ENCODE measurements around the gene PRDX3.
A peak's percentile ranks its signal among the peaks of the same experiment; 100 is the strongest.

Gene PRDX3

GRCh38 chr10:119178372-119179119 lies at the start of gene PRDX3:
Gene PRDX3 (minus strand): TSS chr10:119178812. CDS start chr10:119178790, 22 bp downstream.
- H3K4me3 ChIP-seq (ENCODE audit: low read depth, low read length) = peak within 1 kb of the TSS; percentile 89

DNA sequence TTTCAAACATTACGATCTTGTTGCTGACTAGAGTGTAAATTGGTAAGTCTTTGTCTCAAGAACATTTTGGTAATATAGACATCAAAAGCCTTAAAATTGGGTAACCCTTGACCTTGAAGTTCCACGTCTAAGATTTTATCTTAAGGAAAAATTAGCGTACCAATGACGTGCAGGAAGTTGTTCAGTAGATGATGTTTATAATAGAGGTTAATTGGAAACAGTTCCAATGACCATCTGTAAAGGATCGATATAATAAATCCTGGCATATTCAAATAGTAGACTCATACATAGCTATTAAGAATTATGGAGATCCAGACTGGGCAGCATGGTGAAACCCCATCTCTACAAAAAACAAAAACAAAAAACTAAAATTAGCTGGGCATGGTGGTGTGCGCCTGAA lies 49.2 kb upstream of the PRDX3 start:
- no peak overlapping the region for H3K4me3 ChIP-seq (ENCODE audit: low read depth, low read length)
- TF ChIP-seq, protein P1, sequence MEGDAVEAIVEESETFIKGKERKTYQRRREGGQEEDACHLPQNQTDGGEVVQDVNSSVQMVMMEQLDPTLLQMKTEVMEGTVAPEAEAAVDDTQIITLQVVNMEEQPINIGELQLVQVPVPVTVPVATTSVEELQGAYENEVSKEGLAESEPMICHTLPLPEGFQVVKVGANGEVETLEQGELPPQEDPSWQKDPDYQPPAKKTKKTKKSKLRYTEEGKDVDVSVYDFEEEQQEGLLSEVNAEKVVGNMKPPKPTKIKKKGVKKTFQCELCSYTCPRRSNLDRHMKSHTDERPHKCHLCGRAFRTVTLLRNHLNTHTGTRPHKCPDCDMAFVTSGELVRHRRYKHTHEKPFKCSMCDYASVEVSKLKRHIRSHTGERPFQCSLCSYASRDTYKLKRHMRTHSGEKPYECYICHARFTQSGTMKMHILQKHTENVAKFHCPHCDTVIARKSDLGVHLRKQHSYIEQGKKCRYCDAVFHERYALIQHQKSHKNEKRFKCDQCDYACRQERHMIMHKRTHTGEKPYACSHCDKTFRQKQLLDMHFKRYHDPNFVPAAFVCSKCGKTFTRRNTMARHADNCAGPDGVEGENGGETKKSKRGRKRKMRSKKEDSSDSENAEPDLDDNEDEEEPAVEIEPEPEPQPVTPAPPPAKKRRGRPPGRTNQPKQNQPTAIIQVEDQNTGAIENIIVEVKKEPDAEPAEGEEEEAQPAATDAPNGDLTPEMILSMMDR (IDR thresholded peaks at IDR 0.05; ENCODE audit: low read depth, low read length) = no peak

More at GRCh38 chr10:119178372-119179119, at the start of gene PRDX3:
- TF ChIP-seq, protein P1 (IDR thresholded peaks at IDR 0.05; ENCODE audit: low read depth, low read length) = no peak

- TF ChIP-seq, protein P1 (IDR thresholded peaks at IDR 0.05; ENCODE audit: low read depth, low read length) = no peak
- no peak overlapping the region for H3K4me3 ChIP-seq (ENCODE audit: low read depth, low read length)
Observed at GRCh38 chr10:119225083-119225658, 46.6 kb upstream of the PRDX3 start.

DNA sequence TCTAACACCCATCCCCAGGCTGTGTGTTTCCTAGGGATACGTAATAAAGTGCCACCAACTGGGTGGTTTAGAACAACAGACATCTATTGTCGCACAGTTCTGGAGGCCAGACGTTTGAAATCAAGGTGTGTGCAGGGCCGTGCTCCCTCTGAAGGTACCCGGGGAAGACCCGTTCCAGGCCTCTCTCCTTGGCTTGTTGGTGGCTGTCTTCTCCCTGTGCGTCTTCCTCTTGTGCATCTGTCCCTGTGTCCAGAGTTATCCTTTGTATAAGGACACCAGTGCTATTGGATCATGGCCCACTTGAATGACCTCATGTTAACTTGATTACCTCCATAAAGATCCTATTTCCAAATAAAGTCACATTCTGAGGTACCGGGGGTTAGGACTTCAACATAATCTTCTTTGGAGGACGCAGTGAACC lies 44.4 kb upstream of the PRDX3 start:
- H3K4me3 ChIP-seq (ENCODE audit: low read depth, low read length) = no peak overlapping the region
- TF ChIP-seq, protein P1 (IDR thresholded peaks at IDR 0.05; ENCODE audit: low read depth, low read length) = no peak

DNA sequence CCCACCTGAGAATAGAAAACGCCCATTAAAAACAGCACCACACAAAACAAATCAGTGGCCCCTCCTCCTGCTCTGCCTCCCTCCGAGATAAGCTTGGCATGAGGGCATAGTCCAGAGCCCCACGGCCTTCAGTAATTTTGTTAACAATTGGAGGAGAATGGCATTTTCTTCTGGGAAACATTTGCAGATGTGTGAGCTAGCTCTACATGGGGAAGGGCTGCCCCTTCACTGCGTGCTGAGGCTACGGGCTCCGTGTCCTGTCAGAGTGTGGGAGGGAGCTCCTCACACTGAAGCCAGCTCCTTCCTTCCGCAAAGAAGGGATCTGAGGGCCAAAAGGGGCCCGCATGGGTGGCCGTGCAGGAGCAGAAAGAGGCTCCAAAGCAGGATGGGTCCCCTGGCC lies 43.9 kb upstream of the PRDX3 start:
- TF ChIP-seq, protein P1 (IDR thresholded peaks at IDR 0.05; ENCODE audit: low read depth, low read length) = no peak
- no peak overlapping the region for H3K4me3 ChIP-seq (ENCODE audit: low read depth, low read length)

- H3K4me3 ChIP-seq (ENCODE audit: low read depth, low read length) = no peak overlapping the region
- TF ChIP-seq, protein P1 (IDR thresholded peaks at IDR 0.05; ENCODE audit: low read depth, low read length) = no peak
Observed at GRCh38 chr10:119221666-119222065, 43.1 kb upstream of the PRDX3 start.

DNA sequence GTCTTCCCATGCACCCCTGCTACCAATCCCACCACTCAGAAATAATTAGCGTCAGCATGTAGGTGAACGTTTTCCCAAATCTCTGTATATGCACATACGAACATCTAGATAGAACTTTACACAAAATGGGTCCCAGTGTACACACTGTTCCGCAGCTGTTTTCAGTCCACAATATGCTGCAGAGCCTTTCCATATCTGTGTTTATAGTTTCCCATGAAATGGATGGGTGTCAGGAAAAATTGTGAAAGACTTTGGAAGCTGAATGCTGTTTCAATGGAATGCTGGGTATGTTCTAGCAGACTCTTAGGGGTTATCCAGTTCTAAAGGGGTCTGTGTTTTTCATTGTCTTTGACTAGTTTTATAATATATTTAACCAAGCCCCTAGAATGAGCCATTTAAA lies 42.6 kb upstream of the PRDX3 start:
- TF ChIP-seq, protein P1 (IDR thresholded peaks at IDR 0.05; ENCODE audit: low read depth, low read length) = no peak

More for the DNA sequence above, 42.6 kb upstream of the PRDX3 start:
- no peak overlapping the region for H3K4me3 ChIP-seq (ENCODE audit: low read depth, low read length)

Measured in WI38 (cell line).